ENCODE results near the gene DMKN.

The DMKN gene

GRCh38 chr19:35549879-35550523, 36.6 kb upstream of the DMKN start:
- no peak for DNase-seq (ENCODE audit: low read depth in 2 of 2)

- peak in 1 of 2 donors; percentile 16 for DNase-seq (ENCODE audit: low read depth in 2 of 2)
Measured at GRCh38 chr19:35549174-35549788, 35.8 kb upstream of the DMKN start.

GRCh38 chr19:35546532-35546931, 33.1 kb upstream of the DMKN start:
- no peak for DNase-seq (ENCODE audit: low read depth in 2 of 2)

GRCh38 chr19:35545855-35546381, 32.5 kb upstream of the DMKN start:
- peak in 1 of 2 donors; percentile 5 for DNase-seq (ENCODE audit: low read depth in 2 of 2)

- DNase-seq (ENCODE audit: low read depth in 2 of 2), result peak; percentile 48 to 52
Measured at GRCh38 chr19:35545001-35545854, 31.8 kb upstream of the DMKN start, which contains the start of gene TMEM147. TSS of gene TMEM147 (plus strand) at chr19:35545626. CDS start at chr19:35545740, 114 bp downstream.

- DNase-seq (ENCODE audit: low read depth in 2 of 2), result no peak
Measured at GRCh38 chr19:35544110-35544802, 30.8 kb upstream of the DMKN start.

- DNase-seq (ENCODE audit: low read depth in 2 of 2), result no peak
Measured at GRCh38 chr19:35543280-35544109, 30.0 kb upstream of the DMKN start.

GRCh38 chr19:35542209-35542608, 28.8 kb upstream of the DMKN start:
- no peak for DNase-seq (ENCODE audit: low read depth in 2 of 2)

GRCh38 chr19:35540356-35540927, 27.0 kb upstream of the DMKN start:
- no peak for DNase-seq (ENCODE audit: low read depth in 2 of 2)

GRCh38 chr19:35539850-35540249, 26.4 kb upstream of the DMKN start:
- DNase-seq (ENCODE audit: low read depth in 2 of 2), result no peak

- DNase-seq (ENCODE audit: low read depth in 2 of 2), result no peak
Measured at GRCh38 chr19:35539314-35539713, 25.9 kb upstream of the DMKN start.

- DNase-seq (ENCODE audit: low read depth in 2 of 2), result no peak
Measured at GRCh38 chr19:35534803-35535480, 21.5 kb upstream of the DMKN start.

GRCh38 chr19:35533822-35534392, 20.5 kb upstream of the DMKN start:
- peak in 1 of 2 donors; percentile 9 for DNase-seq (ENCODE audit: low read depth in 2 of 2)

GRCh38 chr19:35533201-35533821, 19.9 kb upstream of the DMKN start, which contains the start of gene GAPDHS:
TSS of gene GAPDHS (plus strand) at chr19:35533456. CDS start at chr19:35533528, 72 bp downstream.
- no peak for DNase-seq (ENCODE audit: low read depth in 2 of 2)

GRCh38 chr19:35531291-35531690, 17.8 kb upstream of the DMKN start:
- no peak for DNase-seq (ENCODE audit: low read depth in 2 of 2)

- no peak for DNase-seq (ENCODE audit: low read depth in 2 of 2)
Measured at GRCh38 chr19:35529241-35530218, 16.1 kb upstream of the DMKN start.

GRCh38 chr19:35528218-35529038, 15.0 kb upstream of the DMKN start, which contains the start of gene SBSN:
TSS of gene SBSN (minus strand) at chr19:35528311. CDS start at chr19:35528281, 30 bp downstream.
- DNase-seq (ENCODE audit: low read depth in 2 of 2), result no peak

Data from stimulated activated CD8-positive, alpha-beta memory T cell treated with anti-CD3 and anti-CD28 coated beads, Interleukin-7, amount 100 ng/mL, for 1 hour (primary cell).